Activated T-cell treated with anti-CD3 and anti-CD28 coated beads, Interleukin-2, amount 50 U/mL, for 24 hours (primary cell): ENCODE data around the gene PABPN1.

ENCODE experiments used
- DNase-seq: peaks from one replicate; pipeline ENCODE4 v3.0.0-alpha.2; 2020
- H3K27ac Mint-ChIP-seq: 2 replicates; pipeline ENCODE4 v1.8.0; 2020; ENCODE audit warnings: mild to moderate bottlenecking, mixed read lengths
- H3K27me3 Mint-ChIP-seq: 2 replicates; pipeline ENCODE4 v1.8.0; 2020; ENCODE audit warnings: mixed read lengths
- H3K36me3 Mint-ChIP-seq: 2 replicates; pipeline ENCODE4 v1.8.0; 2020; ENCODE audit warnings: low read depth, mixed read lengths
- H3K4me1 Mint-ChIP-seq: 2 replicates; pipeline ENCODE4 v1.8.0; 2020; ENCODE audit warnings: low read depth, mixed read lengths
- H3K4me3 Mint-ChIP-seq: 2 replicates; pipeline ENCODE4 v1.8.0; 2020; ENCODE audit warnings: mild to moderate bottlenecking, moderate library complexity, mixed read lengths
- H3K9me3 Mint-ChIP-seq: 2 replicates; pipeline ENCODE4 v1.8.0; 2020; ENCODE audit warnings: mixed read lengths

Gene PABPN1

DNA sequence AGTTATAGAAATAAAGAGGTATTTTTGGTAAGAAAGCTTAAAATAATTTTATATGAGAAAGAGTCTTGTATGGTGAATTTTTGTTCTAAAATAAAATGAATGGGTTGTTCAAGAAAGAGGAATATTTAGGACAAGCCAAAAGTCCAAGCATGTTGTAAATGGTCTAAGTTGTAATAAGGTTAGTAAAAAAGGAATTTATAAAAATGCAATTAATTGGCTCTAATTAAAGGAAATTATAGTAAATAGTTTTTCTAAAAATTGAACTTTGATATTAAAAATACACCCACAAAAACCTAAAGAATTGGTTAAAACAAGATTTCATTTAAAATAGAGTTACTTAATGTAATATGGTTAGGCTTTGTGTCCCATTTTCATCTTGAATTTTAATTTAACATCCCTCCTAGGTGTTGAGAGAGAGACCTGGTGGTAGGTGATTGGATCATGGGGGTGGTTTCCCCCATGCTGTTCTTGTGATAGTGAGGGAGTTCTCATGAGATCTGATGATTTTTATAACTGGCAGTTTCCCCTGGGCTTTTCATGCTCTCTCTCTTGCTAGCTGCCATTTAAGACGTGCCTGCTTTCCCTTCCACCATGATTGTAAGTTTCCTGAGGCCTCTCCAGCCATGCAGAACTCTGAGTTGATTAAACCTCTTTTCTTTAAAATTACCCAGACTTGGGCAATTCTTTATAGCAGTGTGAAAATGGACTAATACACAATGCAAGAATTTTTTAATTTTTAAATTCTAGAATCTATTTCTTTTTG, 18.4 kb downstream of the PABPN1 start:
- Mint-ChIP-seq H3K9me3 (no peaks in the 10 kb centered on the region), H3K27ac (no peak overlapping the region), H3K4me1 (no peaks in the 10 kb centered on the region), H3K4me3 (no peak overlapping the region), H3K27me3 (peaks cover 30% of the 10 kb centered on the region), H3K36me3 (no peaks in the 10 kb centered on the region)
- DNase-seq = no peak

DNA sequence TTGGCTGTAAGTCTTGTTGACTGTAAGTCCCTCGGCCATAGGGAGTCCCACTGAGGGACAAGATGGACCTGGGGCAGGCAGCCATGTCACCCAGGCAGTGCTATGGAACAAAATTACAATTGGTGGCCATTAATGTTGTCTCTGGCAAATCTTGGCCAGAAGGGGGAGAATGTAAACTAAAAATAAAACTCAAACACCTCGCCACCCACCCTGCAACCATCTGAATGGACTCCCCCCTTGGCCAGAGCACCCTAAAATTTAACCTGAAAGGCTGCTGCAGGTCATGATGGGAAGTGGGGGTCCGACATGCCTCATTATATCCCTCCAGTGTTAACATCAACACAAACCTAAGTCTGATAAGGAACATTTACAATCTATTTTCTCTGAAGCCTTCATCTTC, 23.2 kb downstream of the PABPN1 start:
- Mint-ChIP-seq H3K27me3 (no peaks in the 10 kb centered on the region), H3K9me3 (no peaks in the 10 kb centered on the region), H3K4me3 (no peak overlapping the region), H3K4me1 (no peaks in the 10 kb centered on the region), H3K36me3 (no peaks in the 10 kb centered on the region), H3K27ac (no peak overlapping the region)
- no peak for DNase-seq

DNA sequence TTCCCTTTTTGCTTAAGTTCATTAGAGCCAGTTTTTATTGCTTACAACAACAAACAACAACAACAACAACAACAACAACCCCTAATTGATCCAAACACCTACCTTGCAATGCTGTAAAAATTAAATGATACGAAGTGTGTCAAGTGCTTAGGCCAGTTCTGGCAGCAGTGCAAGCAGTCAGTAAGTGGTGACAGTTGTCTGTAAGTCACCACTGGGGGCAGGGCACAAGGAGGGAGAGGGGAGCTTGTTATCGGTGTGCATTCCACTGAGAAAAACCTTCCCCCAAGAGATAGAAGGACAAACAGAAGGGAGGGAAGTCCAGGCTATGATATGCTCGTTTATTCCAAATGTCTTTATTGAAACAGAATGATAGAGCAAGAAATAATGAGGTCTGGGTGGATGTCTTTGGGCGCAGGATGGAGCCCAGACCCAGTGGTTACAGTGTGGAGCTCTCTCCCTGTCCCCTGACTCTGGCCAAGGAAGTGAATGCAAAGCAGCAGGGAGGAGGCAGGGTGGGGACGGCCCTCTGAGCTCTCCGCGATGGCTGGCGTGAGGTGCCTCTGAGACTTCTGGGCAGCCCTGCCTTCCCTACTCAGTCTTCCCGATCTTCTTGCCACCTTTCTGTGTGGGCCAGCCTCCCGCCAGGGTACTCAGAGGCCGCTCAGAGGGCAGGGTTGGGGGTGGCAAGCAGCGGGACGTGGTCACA, 24.9 kb downstream of the PABPN1 start:
- H3K4me3 Mint-ChIP-seq = no peak overlapping the region
- no peak for DNase-seq
- peaks cover 7% of the 10 kb centered on the region for H3K27me3 Mint-ChIP-seq
- H3K27ac Mint-ChIP-seq = no peak overlapping the region
- peaks cover 1% of the 10 kb centered on the region for H3K4me1 Mint-ChIP-seq
- H3K9me3 Mint-ChIP-seq = no peaks in the 10 kb centered on the region
- H3K36me3 Mint-ChIP-seq = no peaks in the 10 kb centered on the region

DNA sequence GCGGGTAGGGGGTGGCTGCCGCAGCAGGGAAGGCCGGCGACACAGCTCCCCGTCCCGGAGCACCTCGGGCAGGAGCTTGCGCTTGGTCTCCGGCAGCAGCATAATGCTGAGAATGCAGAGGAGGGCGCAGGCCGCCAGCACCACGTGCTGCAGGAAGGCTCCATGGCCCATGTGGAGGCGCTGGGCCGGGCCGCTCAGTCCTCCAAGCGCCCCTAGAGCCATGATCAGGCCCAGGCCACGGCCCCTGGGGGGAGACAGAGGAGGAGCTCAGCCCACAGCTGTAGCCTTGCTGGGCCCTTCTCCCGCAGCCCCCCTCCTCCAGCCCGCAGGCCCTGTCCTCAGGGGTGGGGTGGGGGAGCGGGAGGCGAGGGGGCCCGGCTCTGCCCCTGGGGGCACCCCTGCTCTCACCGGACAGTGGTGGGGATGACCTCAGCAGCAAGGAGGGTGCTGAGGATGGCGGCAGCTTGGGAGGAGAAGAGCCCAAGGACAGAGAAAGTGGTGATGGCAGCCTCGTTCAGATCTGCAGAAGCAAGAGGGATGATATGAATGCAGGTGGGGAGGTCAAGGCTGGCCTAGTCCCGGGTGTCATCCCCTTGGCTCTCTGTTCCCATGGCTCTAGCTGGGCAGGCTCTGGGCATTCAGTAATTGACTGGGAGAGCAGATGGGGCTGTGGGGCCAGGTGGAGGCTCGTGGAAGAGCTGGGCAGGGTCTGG, 25.6 kb downstream of the PABPN1 start:
- H3K4me3 Mint-ChIP-seq = no peak overlapping the region
- H3K27me3 Mint-ChIP-seq = peaks cover 11% of the 10 kb centered on the region
- peaks cover 4% of the 10 kb centered on the region for H3K4me1 Mint-ChIP-seq
- H3K9me3 Mint-ChIP-seq = no peaks in the 10 kb centered on the region
- no peak for DNase-seq
- H3K36me3 Mint-ChIP-seq = no peaks in the 10 kb centered on the region
- H3K27ac Mint-ChIP-seq = no peak overlapping the region

DNA sequence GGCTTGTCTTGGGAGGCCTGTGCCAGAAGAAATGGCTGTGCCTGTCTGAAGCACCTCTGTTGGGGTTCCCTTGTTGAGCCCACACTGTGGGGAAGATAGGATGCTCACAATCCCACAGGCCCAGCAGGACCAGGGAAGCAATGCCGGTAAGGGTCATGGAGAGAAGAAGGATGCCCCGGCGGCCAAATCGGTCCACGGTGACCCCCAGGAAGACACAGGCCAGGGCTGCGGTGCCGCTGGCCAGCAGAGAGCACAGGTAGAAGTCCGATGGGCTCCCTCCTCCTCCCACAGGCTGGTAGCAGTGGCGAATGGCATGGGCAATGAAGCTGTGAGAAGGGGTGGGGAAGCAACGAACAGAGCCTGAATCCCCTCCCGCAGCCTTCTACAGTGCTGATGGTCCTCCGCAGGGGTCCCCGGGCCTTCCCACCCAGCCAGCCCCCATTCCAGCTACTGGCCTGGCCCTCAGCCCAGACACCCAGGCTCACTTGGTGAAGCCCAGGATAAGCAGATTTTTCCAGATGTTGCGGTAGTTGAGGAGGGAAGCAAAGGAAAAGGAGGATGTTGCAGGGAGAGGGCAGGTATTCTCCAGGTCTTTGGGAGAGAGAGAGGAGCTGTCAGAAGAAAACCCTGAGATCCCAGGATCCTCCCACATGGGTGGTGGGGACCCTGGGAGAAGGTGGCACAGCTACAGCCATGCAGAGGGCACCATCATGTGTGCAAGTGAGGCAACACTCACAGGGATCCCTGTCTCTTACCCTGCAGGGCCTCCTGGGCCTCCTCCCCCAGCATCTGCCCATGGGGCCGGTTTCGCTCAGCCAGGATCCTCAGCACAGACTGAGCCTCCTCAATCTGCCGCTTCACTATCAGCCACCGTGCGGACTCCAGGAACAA, 26.4 kb downstream of the PABPN1 start:
- peaks cover 12% of the 10 kb centered on the region for H3K27me3 Mint-ChIP-seq
- no peak overlapping the region for H3K27ac Mint-ChIP-seq
- no peaks in the 10 kb centered on the region for H3K36me3 Mint-ChIP-seq

DNA sequence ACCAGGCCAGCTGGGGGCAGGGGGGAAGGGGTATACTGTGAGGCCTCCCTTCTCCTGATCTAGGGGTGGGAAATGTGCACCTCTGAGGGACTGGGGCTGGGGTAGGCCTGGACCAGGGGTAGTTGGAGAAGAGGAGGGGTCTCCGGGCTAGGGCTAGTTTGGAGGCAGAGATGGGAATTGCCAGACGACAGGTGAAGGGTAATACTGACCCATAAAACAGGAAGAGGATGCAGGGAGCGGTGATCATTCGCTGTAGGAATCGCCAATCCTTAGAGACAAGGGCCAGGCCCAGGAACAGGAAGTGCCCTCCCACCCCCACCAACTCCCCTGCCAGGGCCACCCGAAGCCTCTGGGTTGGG, 27.0 kb downstream of the PABPN1 start:
- Mint-ChIP-seq H3K4me3 (no peak overlapping the region), H3K27ac (no peak overlapping the region), H3K27me3 (peaks cover 18% of the 10 kb centered on the region), H3K9me3 (no peaks in the 10 kb centered on the region), H3K36me3 (no peaks in the 10 kb centered on the region), H3K4me1 (peaks cover 9% of the 10 kb centered on the region)
- no peak for DNase-seq

More for the DNA sequence above, 26.4 kb downstream of the PABPN1 start:
- Mint-ChIP-seq H3K4me1 (peaks cover 4% of the 10 kb centered on the region), H3K4me3 (no peak overlapping the region), H3K9me3 (no peaks in the 10 kb centered on the region)
- no peak for DNase-seq

DNA sequence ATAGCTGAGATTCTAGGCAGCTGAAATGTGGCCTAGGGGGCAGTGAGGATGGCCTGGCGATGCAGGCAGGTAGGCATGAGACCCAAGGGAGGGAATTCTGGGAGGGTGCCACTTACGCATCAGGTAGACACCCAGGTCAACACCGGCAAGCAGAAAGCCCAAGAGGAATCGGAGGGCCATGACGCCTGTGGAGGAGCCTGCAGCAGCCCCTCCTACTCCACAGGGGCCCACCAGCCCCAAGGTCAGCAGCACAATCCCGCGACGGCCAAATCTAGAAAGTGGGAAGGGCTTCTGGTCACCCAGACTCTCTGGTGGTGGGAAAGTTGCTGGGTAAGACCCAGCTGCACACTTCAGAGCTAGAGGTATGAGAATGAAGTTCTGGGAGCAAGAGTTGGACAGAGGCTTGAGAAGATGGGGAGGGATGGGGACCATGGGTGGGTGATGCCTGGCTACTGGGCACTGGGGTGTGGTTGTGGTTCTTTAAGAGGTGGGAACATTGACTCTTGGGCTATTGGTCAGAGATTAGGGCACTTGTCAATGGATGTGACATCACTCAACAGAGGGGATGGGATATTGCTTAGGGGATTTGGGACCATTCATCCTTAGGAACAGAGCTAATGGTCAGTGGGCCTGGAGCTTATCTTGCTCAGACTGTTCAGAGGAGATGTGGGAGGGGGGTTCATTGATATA, 28.0 kb downstream of the PABPN1 start:
- Mint-ChIP-seq H3K4me1 (peaks cover 9% of the 10 kb centered on the region), H3K27me3 (peaks cover 28% of the 10 kb centered on the region), H3K36me3 (no peaks in the 10 kb centered on the region), H3K27ac (no peak overlapping the region), H3K9me3 (no peaks in the 10 kb centered on the region), H3K4me3 (no peak overlapping the region)
- no peak for DNase-seq

DNA sequence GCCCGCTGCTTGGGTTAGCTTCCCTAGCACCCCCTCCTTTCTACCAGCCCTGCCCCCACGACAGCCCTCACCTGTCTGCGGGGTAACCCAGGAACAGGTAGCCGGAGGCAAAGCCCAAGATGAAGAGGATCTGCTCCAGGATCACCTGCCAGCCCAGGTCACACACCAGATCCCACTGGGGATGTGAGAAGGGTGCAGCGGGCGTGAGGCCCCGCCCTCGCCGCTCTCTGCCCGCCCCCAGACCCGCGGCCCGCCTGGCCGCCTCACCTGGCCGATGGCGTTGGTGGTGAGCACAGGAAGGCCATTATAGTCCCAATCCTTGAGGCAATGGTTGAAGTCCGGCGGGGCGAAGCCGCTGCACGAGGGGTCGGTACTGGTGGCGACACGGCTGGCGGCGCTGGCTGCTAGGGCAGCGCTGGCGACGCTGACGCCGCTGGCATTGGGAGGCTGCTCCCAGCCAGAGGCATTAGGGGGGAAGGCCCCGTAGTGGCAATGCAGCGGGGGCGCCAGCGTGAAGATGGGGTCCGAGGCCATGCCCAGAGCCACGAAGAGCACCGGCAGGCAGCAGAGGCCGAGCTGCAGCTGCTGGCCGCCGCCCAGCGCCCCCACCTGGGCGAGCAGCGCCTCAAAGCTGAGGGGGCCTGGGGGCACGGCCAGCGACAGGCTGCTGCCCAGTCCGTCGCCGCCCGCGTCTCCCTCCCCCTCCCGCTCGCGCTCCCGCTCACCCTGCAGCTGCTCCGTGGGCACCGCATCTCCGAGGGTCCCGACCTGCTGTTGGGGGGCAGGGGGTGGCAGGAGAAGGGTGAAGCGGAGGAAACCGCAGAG, 30.6 kb downstream of the PABPN1 start:
- peaks cover 9% of the 10 kb centered on the region for H3K4me1 Mint-ChIP-seq
- peak; percentile 43 for DNase-seq
- H3K4me3 Mint-ChIP-seq = peak overlapping the region; percentile 60
- peaks cover 42% of the 10 kb centered on the region for H3K27me3 Mint-ChIP-seq
- no peak overlapping the region for H3K27ac Mint-ChIP-seq
- no peaks in the 10 kb centered on the region for H3K36me3 Mint-ChIP-seq
- no peaks in the 10 kb centered on the region for H3K9me3 Mint-ChIP-seq

DNA sequence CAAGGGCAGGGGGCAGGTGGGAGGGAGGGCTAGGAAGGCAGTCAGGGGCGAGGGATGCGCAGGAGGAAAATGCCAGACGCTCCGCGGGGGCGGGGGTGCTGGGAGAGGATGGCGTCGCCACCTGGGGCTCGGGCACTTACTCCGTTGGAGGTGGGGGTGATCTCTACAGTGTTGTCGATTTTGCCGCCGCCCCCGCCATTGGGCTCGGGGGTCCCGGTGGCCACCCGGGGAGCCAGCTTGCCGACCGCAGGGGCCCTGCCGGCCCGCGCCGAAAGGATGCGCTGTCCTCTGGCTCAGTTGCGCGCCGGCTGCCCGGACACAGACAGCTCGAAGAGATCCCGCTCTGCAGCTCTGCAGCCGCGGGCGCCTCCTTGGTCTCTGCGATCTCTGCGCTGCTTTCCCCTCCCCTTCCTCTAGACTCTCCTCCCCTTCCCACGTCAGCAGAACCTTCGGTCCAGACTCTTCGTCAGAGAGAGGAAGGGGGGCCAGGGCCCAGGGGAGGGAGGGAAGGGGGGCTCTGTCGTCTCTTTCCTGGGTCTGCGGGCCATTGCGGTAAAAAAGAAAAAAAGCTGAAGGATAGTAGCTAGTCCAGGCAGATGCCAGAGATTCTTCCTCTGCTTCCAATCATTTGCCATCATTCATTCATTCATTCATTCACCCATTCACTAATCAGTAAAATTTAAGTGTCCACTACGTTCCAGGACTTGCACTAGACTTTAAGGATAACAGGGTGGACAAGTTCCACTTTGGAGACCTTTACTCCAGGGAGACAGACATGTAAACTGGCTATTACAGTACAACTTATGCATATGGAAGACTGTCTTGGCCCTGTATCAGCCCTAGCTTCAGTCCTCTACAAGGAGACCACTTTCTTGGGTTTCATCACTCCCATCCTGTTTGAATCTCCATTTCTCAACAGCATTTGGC, 31.5 kb downstream of the PABPN1 start, which contains the start of gene SLC22A17:
Gene SLC22A17, minus strand, starts transcription at position 382 of the 927 bp plus-strand sequence.
- DNase-seq = peak; percentile 72
- Mint-ChIP-seq H3K27me3 (peaks cover 42% of the 10 kb centered on the region), H3K27ac (no peak within 1 kb of the TSS), H3K4me1 (peaks cover 9% of the 10 kb centered on the region), H3K9me3 (no peaks in the 10 kb centered on the region), H3K36me3 (no peaks in the 10 kb centered on the region), H3K4me3 (peak within 1 kb of the TSS; percentile 60)

DNA sequence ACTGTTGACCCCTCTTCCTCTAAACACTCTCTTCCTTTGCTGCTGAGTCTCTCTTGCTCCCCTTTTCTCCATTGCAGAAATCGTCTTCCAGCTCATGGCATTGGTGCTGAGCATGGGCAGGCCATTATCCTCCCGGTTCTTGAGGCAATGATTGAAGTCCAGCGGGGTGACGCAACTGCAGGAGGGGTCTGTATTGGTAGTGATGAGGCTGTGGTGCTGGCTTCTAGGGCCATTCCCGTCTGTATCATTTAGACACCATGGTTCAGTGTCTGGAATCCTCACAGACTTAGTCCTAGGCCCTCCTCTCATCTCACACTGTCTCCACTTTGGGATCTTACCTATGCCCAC, 32.1 kb downstream of the PABPN1 start:
- H3K4me3 Mint-ChIP-seq = peak overlapping the region; percentile 60
- H3K4me1 Mint-ChIP-seq = peaks cover 9% of the 10 kb centered on the region
- H3K27ac Mint-ChIP-seq = no peak overlapping the region
- H3K27me3 Mint-ChIP-seq = peaks cover 42% of the 10 kb centered on the region
- no peak for DNase-seq
- no peaks in the 10 kb centered on the region for H3K36me3 Mint-ChIP-seq
- H3K9me3 Mint-ChIP-seq = no peaks in the 10 kb centered on the region

DNA sequence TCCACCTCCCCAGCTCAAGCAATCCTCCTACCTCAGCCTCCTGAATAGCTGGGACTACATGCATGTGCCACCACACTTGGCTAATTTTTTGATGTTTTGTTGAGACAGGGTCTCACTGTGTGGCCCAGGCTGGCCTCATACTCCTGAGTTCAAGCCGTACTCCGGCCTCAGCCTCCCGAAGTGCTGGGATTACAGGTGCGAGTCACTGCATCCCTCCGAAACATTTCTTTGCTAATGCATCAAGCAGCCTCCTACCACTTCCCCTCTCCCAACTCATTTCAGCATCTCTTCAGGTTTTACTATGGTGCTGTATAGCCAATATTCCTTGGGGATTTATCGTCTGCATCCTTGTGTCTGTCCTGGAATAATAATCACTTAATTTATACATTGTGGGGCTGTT, 33.7 kb downstream of the PABPN1 start:
- peaks cover 42% of the 10 kb centered on the region for H3K27me3 Mint-ChIP-seq
- no peak overlapping the region for H3K27ac Mint-ChIP-seq
- no peak for DNase-seq
- H3K4me1 Mint-ChIP-seq = peaks cover 9% of the 10 kb centered on the region
- no peak overlapping the region for H3K4me3 Mint-ChIP-seq
- no peaks in the 10 kb centered on the region for H3K36me3 Mint-ChIP-seq
- no peaks in the 10 kb centered on the region for H3K9me3 Mint-ChIP-seq

DNA sequence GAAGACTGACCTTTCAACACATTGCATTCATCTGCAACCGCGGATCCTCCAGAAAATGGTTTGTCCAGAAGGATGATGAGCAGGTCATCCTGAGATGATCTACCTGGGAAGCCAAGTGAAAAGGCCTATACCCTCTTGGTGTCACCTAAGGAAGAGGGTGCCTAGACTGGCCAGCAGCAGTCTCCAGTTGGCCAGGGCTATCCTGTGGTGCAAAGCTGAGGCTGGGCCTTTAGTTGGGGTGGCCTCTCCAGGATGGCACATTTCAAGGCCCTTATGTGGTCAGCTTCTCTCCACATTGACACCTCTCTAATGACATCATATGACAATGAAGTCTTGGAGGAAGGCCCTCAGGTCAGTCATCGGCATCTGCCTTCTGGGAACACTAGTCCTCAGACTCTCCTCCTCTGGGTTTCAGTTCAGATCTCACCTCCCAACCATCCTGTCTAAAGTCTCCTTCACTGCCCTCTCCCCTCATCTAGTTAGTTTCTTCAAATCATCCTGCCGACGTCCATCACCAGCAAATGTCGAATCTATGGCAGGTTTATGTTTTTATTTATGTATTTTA, 34.7 kb downstream of the PABPN1 start:
- no peak overlapping the region for H3K27ac Mint-ChIP-seq
- H3K27me3 Mint-ChIP-seq = peaks cover 37% of the 10 kb centered on the region
- H3K9me3 Mint-ChIP-seq = no peaks in the 10 kb centered on the region
- no peak for DNase-seq
- no peaks in the 10 kb centered on the region for H3K36me3 Mint-ChIP-seq
- no peak overlapping the region for H3K4me3 Mint-ChIP-seq
- peaks cover 9% of the 10 kb centered on the region for H3K4me1 Mint-ChIP-seq
